HepG2 (cell line): Measurements from ENCODE around the gene ADGRG1.

Experiments
- ATF2 ChIP-seq: sonication (generic); formaldehyde crosslinking; IDR thresholded peaks from 2 replicates; pipeline ENCODE4 v1.4.0; 2020; ENCODE audit warnings: missing genetic modification reagents
- ATRX ChIP-seq: sonication (generic); formaldehyde crosslinking; IDR thresholded peaks from 2 replicates; pipeline ENCODE4 v1.4.0; 2020; ENCODE audit warnings: missing genetic modification reagents, borderline replicate concordance
- CHD4 ChIP-seq: fragments of 200-600 bp; sonication (generic); IDR thresholded peaks from 2 replicates; pipeline ENCODE4 v1.7.0; 2017; ENCODE audit warnings: mild to moderate bottlenecking, low read length, borderline replicate concordance
- CTCF ChIP-seq: sonication (generic); formaldehyde crosslinking; IDR thresholded peaks from 2 replicates; pipeline ENCODE4 v1.5.0; 2020; ENCODE audit warnings: mild to moderate bottlenecking, missing genetic modification reagents, moderate library complexity
- JUNB ChIP-seq: sonication (generic); formaldehyde crosslinking; IDR thresholded peaks from 2 replicates; pipeline ENCODE4 v1.8.0; 2022; ENCODE audit warnings: missing genetic modification reagents, mild to moderate bottlenecking, borderline replicate concordance
- MYC ChIP-seq: sonication (generic); formaldehyde crosslinking; IDR thresholded peaks from 2 replicates; pipeline ENCODE4 v1.9.0; 2021; ENCODE audit warnings: missing genetic modification reagents, borderline replicate concordance
- RFX5 ChIP-seq: IDR thresholded peaks from 2 replicates; pipeline ENCODE4 v1.6.1; 2011; ENCODE audit warnings: low read depth, low read length, improper control_type of control experiment
- SP2 ChIP-seq: sonication (generic); formaldehyde crosslinking; IDR thresholded peaks from 2 replicates; pipeline ENCODE4 v1.5.1; 2020; ENCODE audit warnings: mild to moderate bottlenecking, missing genetic modification reagents
- TCF7L2 ChIP-seq: IDR thresholded peaks from 2 replicates; pipeline ENCODE4 v1.6.1; 2011; ENCODE audit warnings: mild to moderate bottlenecking, low read depth, low read length, moderate library complexity
- ZNF740 ChIP-seq: sonication (generic); formaldehyde crosslinking; IDR thresholded peaks from 2 replicates; pipeline ENCODE4 v1.4.0; 2020; ENCODE audit warnings: missing genetic modification reagents
- TF ChIP-seq, protein P1 (sequence below): sonication (generic); formaldehyde crosslinking; IDR thresholded peaks from 2 replicates; pipeline ENCODE4 v1.4.0; 2020; ENCODE audit warnings: missing genetic modification reagents, borderline replicate concordance

GRCh38 chr16:57614944-57615343 lies 13.5 kb upstream of the ADGRG1 start:
- no peak for TF ChIP-seq MYC
- TF ChIP-seq, protein P1, sequence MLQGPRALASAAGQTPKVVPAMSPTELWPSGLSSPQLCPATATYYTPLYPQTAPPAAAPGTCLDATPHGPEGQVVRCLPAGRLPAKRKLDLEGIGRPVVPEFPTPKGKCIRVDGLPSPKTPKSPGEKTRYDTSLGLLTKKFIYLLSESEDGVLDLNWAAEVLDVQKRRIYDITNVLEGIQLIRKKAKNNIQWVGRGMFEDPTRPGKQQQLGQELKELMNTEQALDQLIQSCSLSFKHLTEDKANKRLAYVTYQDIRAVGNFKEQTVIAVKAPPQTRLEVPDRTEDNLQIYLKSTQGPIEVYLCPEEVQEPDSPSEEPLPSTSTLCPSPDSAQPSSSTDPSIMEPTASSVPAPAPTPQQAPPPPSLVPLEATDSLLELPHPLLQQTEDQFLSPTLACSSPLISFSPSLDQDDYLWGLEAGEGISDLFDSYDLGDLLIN (CRISPR knock-in tag) = no peak
- no peak for TF ChIP-seq ATRX (CRISPR knock-in tag)
- no peak for TF ChIP-seq JUNB
- TF ChIP-seq SP2 (CRISPR knock-in tag) = no peak
- TF ChIP-seq CHD4 = no peak
- TF ChIP-seq CTCF (CRISPR knock-in tag) = no peak
- TF ChIP-seq ZNF740 (CRISPR knock-in tag) = no peak
- TF ChIP-seq TCF7L2 = no peak
- TF ChIP-seq RFX5 = no peak
- no peak for TF ChIP-seq ATF2 (CRISPR knock-in tag)
